HEK293 (cell line): ENCODE measurements around the gene OR2K2.
"Not testable (repeated sequence)": the region's sequence is repeated elsewhere in the genome, so short reads cannot be mapped to it uniquely, and the experiment has no call there.

Experiments
- CTCF ChIA-PET: fragments of 350-600 bp; formaldehyde crosslinking; extraction: SDS; loops from one replicate; lab custom pipeline; 2021; ENCODE audit warnings: antibody characterized with exemption; lab: Yijun Ruan, JAX
- POLR2A ChIA-PET: fragments of 300-600 bp; formaldehyde crosslinking; extraction: SDS; loops from one replicate; lab custom pipeline; 2020; ENCODE audit warnings: antibody characterized with exemption, inconsistent platforms; lab: Yijun Ruan, JAX
- H3K27ac ChIP-seq: fragments of 200-500 bp; sonication (Bioruptor generic); 2 replicates; pipeline ENCODE4 v1.5.1; 2014; ENCODE audit warnings: low read depth, low read length, control low read depth, inconsistent platforms; ENCODE audit errors: extremely low read depth
- H3K36me3 ChIP-seq, 2 experiments: fragments of 200-500 bp in 1 of 2; sonication (Bioruptor generic) in 1 of 2; 1 replicate in 1 of 2; 2 replicates in 1 of 2; pipeline ENCODE4 v1.5.1; 2014 to 2017; ENCODE audit warnings: inconsistent platforms in 2 of 2, low read length in 2 of 2; ENCODE audit not compliant: control insufficient read depth in 2 of 2, insufficient read depth in 1 of 2
- H3K4me1 ChIP-seq: fragments of 200-500 bp; sonication (Bioruptor generic); 2 replicates; pipeline ENCODE4 v1.5.1; 2014; ENCODE audit warnings: mild to moderate bottlenecking, low read length, inconsistent platforms; ENCODE audit not compliant: control insufficient read depth, insufficient read depth
- H3K4me3 ChIP-seq: 2 replicates; pipeline ENCODE4 v1.5.1; 2011; ENCODE audit warnings: low read depth, mild to moderate bottlenecking, control low read depth, low read length, moderate library complexity
- H3K9me3 ChIP-seq: fragments of 200-500 bp; sonication (Bioruptor generic); 2 replicates; pipeline ENCODE4 v1.5.1; 2014; ENCODE audit warnings: low read depth, low read length, inconsistent platforms; ENCODE audit not compliant: control insufficient read depth, insufficient read depth
- KLF17 ChIP-seq: fragments of 450-650 bp; formaldehyde crosslinking; IDR thresholded peaks from 2 replicates; pipeline ENCODE4 v1.5.1; 2016; ENCODE audit warnings: missing biosample characterization, missing genetic modification characterization
- SALL2 ChIP-seq: fragments of 450-650 bp; formaldehyde crosslinking; IDR thresholded peaks from 2 replicates; pipeline ENCODE4 v1.5.0; 2017; ENCODE audit warnings: missing biosample characterization, mild to moderate bottlenecking, missing genetic modification characterization, borderline replicate concordance
- ZBTB1 ChIP-seq: fragments of 450-650 bp; formaldehyde crosslinking; IDR thresholded peaks from 2 replicates; pipeline ENCODE4 v1.5.1; 2016; ENCODE audit warnings: missing biosample characterization, missing genetic modification characterization
- ZBTB11 ChIP-seq: fragments of 450-650 bp; formaldehyde crosslinking; conservative IDR thresholded peaks from 2 replicates; pipeline ENCODE4 v1.5.1; 2016; ENCODE audit warnings: low read depth, missing biosample characterization, missing genetic modification characterization
- ZNF175 ChIP-seq: fragments of 450-650 bp; formaldehyde crosslinking; IDR thresholded peaks from 2 replicates; pipeline ENCODE4 v1.5.1; 2016; ENCODE audit warnings: missing biosample characterization, missing genetic modification characterization
- ZNF19 ChIP-seq: fragments of 450-650 bp; formaldehyde crosslinking; IDR thresholded peaks from 2 replicates; pipeline ENCODE4; 2016; ENCODE audit warnings: missing biosample characterization, missing genetic modification characterization, low read depth
- ZNF2 ChIP-seq: fragments of 450-650 bp; formaldehyde crosslinking; IDR thresholded peaks from 2 replicates; pipeline ENCODE4 v1.5.1; 2016; ENCODE audit warnings: missing biosample characterization, missing genetic modification characterization
- ZNF302 ChIP-seq: fragments of 450-650 bp; formaldehyde crosslinking; IDR thresholded peaks from 2 replicates; pipeline ENCODE4 v1.5.1; 2016; ENCODE audit warnings: missing biosample characterization, missing genetic modification characterization, low read depth
- ZNF37A ChIP-seq: fragments of 450-650 bp; IDR thresholded peaks from 2 replicates; pipeline ENCODE4 v1.5.1; 2018; ENCODE audit warnings: missing biosample characterization, missing genetic modification characterization
- ZNF416 ChIP-seq: fragments of 450-650 bp; formaldehyde crosslinking; IDR thresholded peaks from 2 replicates; pipeline ENCODE4 v1.5.1; 2016; ENCODE audit warnings: missing biosample characterization, missing genetic modification characterization
- ZNF423 ChIP-seq: fragments of 450-650 bp; formaldehyde crosslinking; IDR thresholded peaks from 2 replicates; pipeline ENCODE4 v1.5.1; 2016; ENCODE audit warnings: missing biosample characterization, missing genetic modification characterization
- ZNF433 ChIP-seq: fragments of 450-650 bp; formaldehyde crosslinking; IDR thresholded peaks from 2 replicates; pipeline ENCODE4 v1.5.1; 2016; ENCODE audit warnings: missing biosample characterization, missing genetic modification characterization, low read depth
- ZNF510 ChIP-seq: fragments of 450-650 bp; formaldehyde crosslinking; IDR thresholded peaks from 2 replicates; pipeline ENCODE4 v1.5.1; 2018; ENCODE audit warnings: mild to moderate bottlenecking, missing genetic modification characterization, missing biosample characterization; ENCODE audit not compliant: insufficient replicate concordance
- ZNF654 ChIP-seq: fragments of 450-650 bp; formaldehyde crosslinking; IDR thresholded peaks from 2 replicates; pipeline ENCODE4 v1.5.1; 2016; ENCODE audit warnings: low read depth, missing biosample characterization, missing genetic modification characterization
- ZNF837 ChIP-seq: fragments of 450-650 bp; formaldehyde crosslinking; IDR thresholded peaks from 2 replicates; pipeline ENCODE4 v1.5.1; 2016; ENCODE audit warnings: missing biosample characterization, missing genetic modification characterization
- TF ChIP-seq, protein P1 (sequence below): fragments of 450-650 bp; formaldehyde crosslinking; IDR thresholded peaks from 2 replicates; pipeline ENCODE4 v1.5.1; 2017; ENCODE audit warnings: missing biosample characterization, mild to moderate bottlenecking, missing genetic modification characterization, moderate library complexity
- TF ChIP-seq, protein P2 (sequence below): fragments of 450-650 bp; formaldehyde crosslinking; IDR thresholded peaks from 2 replicates; pipeline ENCODE4 v1.5.1; 2016; ENCODE audit warnings: missing biosample characterization, missing genetic modification characterization, borderline replicate concordance

Gene OR2K2

GRCh38 chr9:111282845-111283244, 47.2 kb downstream of the OR2K2 start:
- H3K4me3 ChIP-seq = no peak overlapping the region
- no peaks in the 10 kb centered on the region for H3K36me3 ChIP-seq
- H3K4me1 ChIP-seq = no peaks in the 10 kb centered on the region
- no peak for TF ChIP-seq ZNF37A (tag by site-specific recombination)
- no peak for TF ChIP-seq ZNF175 (tag by site-specific recombination)
- TF ChIP-seq ZNF19 (tag by site-specific recombination) = no peak
- TF ChIP-seq, protein P1, sequence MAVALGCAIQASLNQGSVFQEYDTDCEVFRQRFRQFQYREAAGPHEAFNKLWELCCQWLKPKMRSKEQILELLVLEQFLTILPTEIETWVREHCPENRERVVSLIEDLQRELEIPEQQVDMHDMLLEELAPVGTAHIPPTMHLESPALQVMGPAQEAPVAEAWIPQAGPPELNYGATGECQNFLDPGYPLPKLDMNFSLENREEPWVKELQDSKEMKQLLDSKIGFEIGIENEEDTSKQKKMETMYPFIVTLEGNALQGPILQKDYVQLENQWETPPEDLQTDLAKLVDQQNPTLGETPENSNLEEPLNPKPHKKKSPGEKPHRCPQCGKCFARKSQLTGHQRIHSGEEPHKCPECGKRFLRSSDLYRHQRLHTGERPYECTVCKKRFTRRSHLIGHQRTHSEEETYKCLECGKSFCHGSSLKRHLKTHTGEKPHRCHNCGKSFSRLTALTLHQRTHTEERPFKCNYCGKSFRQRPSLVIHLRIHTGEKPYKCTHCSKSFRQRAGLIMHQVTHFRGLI = no peak
- TF ChIP-seq ZNF433 (tag by site-specific recombination) = no peak
- no peak for TF ChIP-seq ZNF510 (tag by site-specific recombination)
- TF ChIP-seq ZNF654 (tag by site-specific recombination) = no peak
- TF ChIP-seq ZNF837 (tag by site-specific recombination) = no peak
- TF ChIP-seq ZBTB11 (tag by site-specific recombination) = no peak
- no peak for TF ChIP-seq ZNF302
- TF ChIP-seq SALL2 (tag by site-specific recombination) = no peak
- no peak for TF ChIP-seq KLF17 (tag by site-specific recombination)
- TF ChIP-seq, protein P2, sequence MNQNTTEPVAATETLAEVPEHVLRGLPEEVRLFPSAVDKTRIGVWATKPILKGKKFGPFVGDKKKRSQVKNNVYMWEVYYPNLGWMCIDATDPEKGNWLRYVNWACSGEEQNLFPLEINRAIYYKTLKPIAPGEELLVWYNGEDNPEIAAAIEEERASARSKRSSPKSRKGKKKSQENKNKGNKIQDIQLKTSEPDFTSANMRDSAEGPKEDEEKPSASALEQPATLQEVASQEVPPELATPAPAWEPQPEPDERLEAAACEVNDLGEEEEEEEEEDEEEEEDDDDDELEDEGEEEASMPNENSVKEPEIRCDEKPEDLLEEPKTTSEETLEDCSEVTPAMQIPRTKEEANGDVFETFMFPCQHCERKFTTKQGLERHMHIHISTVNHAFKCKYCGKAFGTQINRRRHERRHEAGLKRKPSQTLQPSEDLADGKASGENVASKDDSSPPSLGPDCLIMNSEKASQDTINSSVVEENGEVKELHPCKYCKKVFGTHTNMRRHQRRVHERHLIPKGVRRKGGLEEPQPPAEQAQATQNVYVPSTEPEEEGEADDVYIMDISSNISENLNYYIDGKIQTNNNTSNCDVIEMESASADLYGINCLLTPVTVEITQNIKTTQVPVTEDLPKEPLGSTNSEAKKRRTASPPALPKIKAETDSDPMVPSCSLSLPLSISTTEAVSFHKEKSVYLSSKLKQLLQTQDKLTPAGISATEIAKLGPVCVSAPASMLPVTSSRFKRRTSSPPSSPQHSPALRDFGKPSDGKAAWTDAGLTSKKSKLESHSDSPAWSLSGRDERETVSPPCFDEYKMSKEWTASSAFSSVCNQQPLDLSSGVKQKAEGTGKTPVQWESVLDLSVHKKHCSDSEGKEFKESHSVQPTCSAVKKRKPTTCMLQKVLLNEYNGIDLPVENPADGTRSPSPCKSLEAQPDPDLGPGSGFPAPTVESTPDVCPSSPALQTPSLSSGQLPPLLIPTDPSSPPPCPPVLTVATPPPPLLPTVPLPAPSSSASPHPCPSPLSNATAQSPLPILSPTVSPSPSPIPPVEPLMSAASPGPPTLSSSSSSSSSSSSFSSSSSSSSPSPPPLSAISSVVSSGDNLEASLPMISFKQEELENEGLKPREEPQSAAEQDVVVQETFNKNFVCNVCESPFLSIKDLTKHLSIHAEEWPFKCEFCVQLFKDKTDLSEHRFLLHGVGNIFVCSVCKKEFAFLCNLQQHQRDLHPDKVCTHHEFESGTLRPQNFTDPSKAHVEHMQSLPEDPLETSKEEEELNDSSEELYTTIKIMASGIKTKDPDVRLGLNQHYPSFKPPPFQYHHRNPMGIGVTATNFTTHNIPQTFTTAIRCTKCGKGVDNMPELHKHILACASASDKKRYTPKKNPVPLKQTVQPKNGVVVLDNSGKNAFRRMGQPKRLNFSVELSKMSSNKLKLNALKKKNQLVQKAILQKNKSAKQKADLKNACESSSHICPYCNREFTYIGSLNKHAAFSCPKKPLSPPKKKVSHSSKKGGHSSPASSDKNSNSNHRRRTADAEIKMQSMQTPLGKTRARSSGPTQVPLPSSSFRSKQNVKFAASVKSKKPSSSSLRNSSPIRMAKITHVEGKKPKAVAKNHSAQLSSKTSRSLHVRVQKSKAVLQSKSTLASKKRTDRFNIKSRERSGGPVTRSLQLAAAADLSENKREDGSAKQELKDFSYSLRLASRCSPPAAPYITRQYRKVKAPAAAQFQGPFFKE = no peak
- TF ChIP-seq ZNF416 (tag by site-specific recombination) = no peak
- TF ChIP-seq ZNF2 (tag by site-specific recombination) = no peak
- TF ChIP-seq ZNF423 (tag by site-specific recombination) = no peak
- TF ChIP-seq ZBTB1 (tag by site-specific recombination) = no peak
- H3K9me3 ChIP-seq = no peaks in the 10 kb centered on the region
- ChIA-PET POLR2A (interaction anchor here (0.7 kb wide), 2 partner anchors 348 to 704 kb away, joined by 3 read pairs; no protein-coding TSS in a partner anchor), CTCF (interaction anchor here (0.5 to 0.7 kb wide), 2 partner anchors 367 to 994 kb away, joined by 4 read pairs; no protein-coding TSS in a partner anchor)
- H3K27ac ChIP-seq = no peak overlapping the region

DNA sequence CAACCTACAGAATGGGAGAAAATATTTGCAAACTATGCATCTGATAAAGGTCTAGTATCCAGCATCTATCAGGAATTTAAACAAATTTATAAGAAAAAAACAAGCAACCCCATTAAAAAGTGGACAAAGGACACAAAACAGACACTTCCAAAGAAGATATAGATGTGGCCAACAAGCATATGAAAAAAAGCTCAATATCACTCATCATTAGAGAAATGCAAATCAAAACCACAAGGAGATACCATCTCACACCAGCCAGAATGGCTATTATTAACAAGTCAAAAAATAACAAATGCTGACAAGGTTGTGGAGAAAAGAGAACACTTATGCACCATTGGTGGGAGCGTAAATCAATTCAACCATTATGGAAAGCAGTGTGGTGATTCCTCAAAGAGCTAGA, 49.2 kb downstream of the OR2K2 start:
- H3K9me3 ChIP-seq, H3K4me3 ChIP-seq, H3K4me1 ChIP-seq, POLR2A ChIA-PET, H3K36me3 ChIP-seq, H3K27ac ChIP-seq: not testable (repeated sequence)
- CTCF ChIA-PET = interaction anchor here (0.6 to 1.1 kb wide), 3 partner anchors 17 to 634 kb away, joined by 3 to 4 read pairs (median 3); no protein-coding TSS in a partner anchor
